ENCODE measurements around the gene CRYBG2. TPM values are rescaled to one million over a fixed set of nuclear protein-coding genes. Genes with fewer than 3 reads are reported as not detected.
A peak's percentile ranks its signal among the peaks of the same experiment; 100 is the strongest.

Gene CRYBG2
- total and polyA plus RNA-seq, 4 experiments from 2014 or later = 0.27 to 6.7 (median 4.7) TPM

- Histone ChIP-seq H3K27ac (ENCODE audit: low read depth, low read length) (no peak overlapping the region), H3K36me3 (ENCODE audit: insufficient read depth, low read length) (no peaks in the 10 kb centered on the region), H3K4me3 (ENCODE audit: low read length in 2 of 2) (no peak overlapping the region), H3K9me3 (ENCODE audit: control insufficient read depth in 1 of 2, low read length in 2 of 2) (no peaks in the 10 kb centered on the region), H3K27me3 (ENCODE audit: insufficient read depth, low read length) (no peaks in the 10 kb centered on the region), H3K4me1 (ENCODE audit: insufficient read depth, low read length) (no peaks in the 10 kb centered on the region)
- Mint-ChIP-seq H3K27ac (no peak overlapping the region), H3K36me3 (no peaks in the 10 kb centered on the region), H3K4me3 (no peak overlapping the region), H3K27me3 (no peaks in the 10 kb centered on the region), H3K4me1 (peaks cover 0 to 3% (median 0%) of the 10 kb centered on the region in 4 donors), H3K9me3 (no peaks in the 10 kb centered on the region)
- no peak for DNase-seq
- intact Hi-C loops (cut with micrococcal nuclease) = no loop called here
- ChIA-PET CTCF (ENCODE audit: partially characterized antibody) (interaction anchor here (0.6 to 3.3 kb wide), 6 partner anchors 16 to 1418 kb away, joined by 3 to 11 read pairs (median 4); partner anchors contain the start of gene CEP85), POLR2A (ENCODE audit: partially characterized antibody) (interaction anchor here (1.3 to 1.9 kb wide), 3 partner anchors 12 to 32 kb away, joined by 3 to 7 read pairs (median 6); no protein-coding TSS in a partner anchor)
These were observed 7.5 kb downstream of the CRYBG2 start for GRCh38 chr1:26346274-26347033.

- Histone ChIP-seq H3K27me3 (ENCODE audit: insufficient read depth, low read length) (no peaks in the 10 kb centered on the region), H3K9me3 (ENCODE audit: control insufficient read depth in 1 of 2, low read length in 2 of 2) (no peaks in the 10 kb centered on the region), H3K4me1 (ENCODE audit: insufficient read depth, low read length) (no peaks in the 10 kb centered on the region), H3K4me3 (ENCODE audit: low read length in 2 of 2) (no peak overlapping the region), H3K36me3 (ENCODE audit: insufficient read depth, low read length) (no peaks in the 10 kb centered on the region), H3K27ac (ENCODE audit: low read depth, low read length) (no peak overlapping the region)
- CTCF ChIA-PET (ENCODE audit: partially characterized antibody) = interaction anchor here (0.6 to 3.3 kb wide), 2 partner anchors 19 to 89 kb away, joined by 4 to 11 read pairs; no protein-coding TSS in a partner anchor
- Mint-ChIP-seq H3K4me1 (no peaks in the 10 kb centered on the region), H3K4me3 (no peak overlapping the region), H3K27me3 (no peaks in the 10 kb centered on the region), H3K9me3 (no peaks in the 10 kb centered on the region), H3K36me3 (no peaks in the 10 kb centered on the region), H3K27ac (no peak overlapping the region)
- POLR2A ChIA-PET (ENCODE audit: partially characterized antibody) = interaction anchor here (1.3 to 1.9 kb wide), 2 partner anchors 13 to 33 kb away, joined by 3 to 6 read pairs; no protein-coding TSS in a partner anchor
- no peak for DNase-seq
- intact Hi-C loops (cut with micrococcal nuclease) = no loop called here
These were observed 8.2 kb downstream of the CRYBG2 start for GRCh38 chr1:26345718-26346117.

GRCh38 chr1:26344147-26344920, 9.6 kb downstream of the CRYBG2 start:
- ChIA-PET POLR2A (ENCODE audit: partially characterized antibody) (no interaction called here), CTCF (ENCODE audit: partially characterized antibody) (interaction anchor here (1.1 kb wide), 1 partner anchor 19 kb away, joined by 3 read pairs; no protein-coding TSS in a partner anchor)
- Histone ChIP-seq H3K27me3 (ENCODE audit: insufficient read depth, low read length) (no peaks in the 10 kb centered on the region), H3K4me3 (ENCODE audit: low read length in 2 of 2) (no peak overlapping the region), H3K9me3 (ENCODE audit: control insufficient read depth in 1 of 2, low read length in 2 of 2) (no peaks in the 10 kb centered on the region), H3K27ac (ENCODE audit: low read depth, low read length) (no peak overlapping the region), H3K4me1 (ENCODE audit: insufficient read depth, low read length) (no peaks in the 10 kb centered on the region), H3K36me3 (ENCODE audit: insufficient read depth, low read length) (no peaks in the 10 kb centered on the region)
- DNase-seq = no peak
- Mint-ChIP-seq H3K27me3 (no peaks in the 10 kb centered on the region), H3K4me1 (peaks cover 0 to 5% (median 0%) of the 10 kb centered on the region in 4 donors), H3K4me3 (no peak overlapping the region), H3K36me3 (no peaks in the 10 kb centered on the region), H3K27ac (no peak overlapping the region), H3K9me3 (no peaks in the 10 kb centered on the region)
- intact Hi-C loops (cut with micrococcal nuclease) = no loop called here

GRCh38 chr1:26340047-26340481, 13.9 kb downstream of the CRYBG2 start:
- intact Hi-C loops (cut with micrococcal nuclease) = no loop called here
- Histone ChIP-seq H3K27ac (ENCODE audit: low read depth, low read length) (no peak overlapping the region), H3K4me1 (ENCODE audit: insufficient read depth, low read length) (peaks cover 15% of the 10 kb centered on the region), H3K27me3 (ENCODE audit: insufficient read depth, low read length) (no peaks in the 10 kb centered on the region), H3K4me3 (ENCODE audit: low read length in 2 of 2) (no peak overlapping the region), H3K36me3 (ENCODE audit: insufficient read depth, low read length) (no peaks in the 10 kb centered on the region), H3K9me3 (ENCODE audit: control insufficient read depth in 1 of 2, low read length in 2 of 2) (no peaks in the 10 kb centered on the region)
- H3K4me3 Mint-ChIP-seq = no peak overlapping the region
- H3K36me3 Mint-ChIP-seq = no peaks in the 10 kb centered on the region
- CTCF ChIA-PET (ENCODE audit: partially characterized antibody) = no interaction called here
- POLR2A ChIA-PET (ENCODE audit: partially characterized antibody) = interaction anchor here (1.6 kb wide), 2 partner anchors 22 to 56 kb away, joined by 4 to 5 read pairs; partner anchors contain the start of gene CD52
- no peaks in the 10 kb centered on the region for H3K27me3 Mint-ChIP-seq
- H3K27ac Mint-ChIP-seq = peak overlapping the region in 3 of 7 donors; percentile 13 to 57 (median 27)
- peaks cover 0 to 2% (median 0%) of the 10 kb centered on the region in 8 donors for H3K9me3 Mint-ChIP-seq
- peaks cover 0 to 30% (median 7%) of the 10 kb centered on the region in 4 donors for H3K4me1 Mint-ChIP-seq
- DNase-seq = no peak

- no peak for DNase-seq
- Mint-ChIP-seq H3K4me3 (peak overlapping the region in 1 of 8 donors; percentile 22), H3K27ac (peak overlapping the region in 5 of 7 donors; percentile 2 to 75 (median 57)), H3K4me1 (peaks cover 0 to 33% (median 9%) of the 10 kb centered on the region in 4 donors), H3K36me3 (no peaks in the 10 kb centered on the region), H3K27me3 (no peaks in the 10 kb centered on the region), H3K9me3 (peaks cover 0 to 2% (median 0%) of the 10 kb centered on the region in 8 donors)
- intact Hi-C loops (cut with micrococcal nuclease) = loop anchor here (5.0 kb wide), 1 partner anchor 69 kb away; no protein-coding TSS in a partner anchor
- Histone ChIP-seq H3K27ac (ENCODE audit: low read depth, low read length) (no peak overlapping the region), H3K4me1 (ENCODE audit: insufficient read depth, low read length) (peaks cover 19% of the 10 kb centered on the region), H3K4me3 (ENCODE audit: low read length in 2 of 2) (no peak overlapping the region), H3K9me3 (ENCODE audit: control insufficient read depth in 1 of 2, low read length in 2 of 2) (no peaks in the 10 kb centered on the region), H3K27me3 (ENCODE audit: insufficient read depth, low read length) (no peaks in the 10 kb centered on the region), H3K36me3 (ENCODE audit: insufficient read depth, low read length) (no peaks in the 10 kb centered on the region)
- ChIA-PET CTCF (ENCODE audit: partially characterized antibody) (interaction anchor here (0.8 to 1.1 kb wide), 4 partner anchors 26 to 105 kb away, joined by 3 read pairs; partner anchors contain the start of gene CEP85), POLR2A (ENCODE audit: partially characterized antibody) (interaction anchor here (0.9 to 2.0 kb wide), 5 partner anchors 15 to 60 kb away, joined by 3 to 7 read pairs (median 4); partner anchors contain the start of gene CD52)
These were observed 15.3 kb downstream of the CRYBG2 start for GRCh38 chr1:26338670-26339069.

DNA sequence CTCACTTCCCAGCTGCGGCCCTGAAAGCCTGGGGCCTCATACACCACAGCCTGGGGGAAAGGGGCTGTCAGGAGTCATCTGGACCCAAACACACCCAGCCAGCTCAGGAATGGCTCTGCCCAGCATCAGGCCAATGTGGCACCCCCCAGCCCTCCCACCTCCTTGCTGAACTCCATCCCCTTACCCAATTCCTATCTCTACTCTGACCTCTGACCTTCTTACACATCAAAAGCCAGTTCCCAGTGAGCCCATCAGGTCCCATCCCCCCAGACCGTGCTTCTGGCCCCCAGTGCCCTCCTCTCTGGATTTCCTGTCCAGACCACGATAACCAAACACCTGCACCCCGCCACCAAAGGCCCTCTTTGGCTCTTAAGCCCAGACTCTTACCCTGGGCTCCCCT, 16.3 kb downstream of the CRYBG2 start:
- Histone ChIP-seq H3K36me3 (ENCODE audit: insufficient read depth, low read length) (no peaks in the 10 kb centered on the region), H3K27ac (ENCODE audit: low read depth, low read length) (no peak overlapping the region), H3K27me3 (ENCODE audit: insufficient read depth, low read length) (no peaks in the 10 kb centered on the region), H3K4me1 (ENCODE audit: insufficient read depth, low read length) (peaks cover 19% of the 10 kb centered on the region), H3K9me3 (ENCODE audit: control insufficient read depth in 1 of 2, low read length in 2 of 2) (no peaks in the 10 kb centered on the region), H3K4me3 (ENCODE audit: low read length in 2 of 2) (no peak overlapping the region)
- intact Hi-C loops (cut with micrococcal nuclease) = loop anchor here (5.0 kb wide), 1 partner anchor 70 kb away; no protein-coding TSS in a partner anchor
- Mint-ChIP-seq H3K4me1 (peaks cover 0 to 33% (median 9%) of the 10 kb centered on the region in 4 donors), H3K27me3 (no peaks in the 10 kb centered on the region), H3K27ac (peak overlapping the region in 4 of 7 donors; percentile 37 to 89 (median 81)), H3K36me3 (no peaks in the 10 kb centered on the region), H3K9me3 (peaks cover 0 to 2% (median 0%) of the 10 kb centered on the region in 8 donors), H3K4me3 (peak overlapping the region in 5 of 8 donors; percentile 6 to 76 (median 54))
- DNase-seq = no peak
- ChIA-PET CTCF (ENCODE audit: partially characterized antibody) (interaction anchor here (1.0 to 3.6 kb wide), 2 partner anchors 26 to 40 kb away, joined by 3 to 12 read pairs; no protein-coding TSS in a partner anchor), POLR2A (ENCODE audit: partially characterized antibody) (interaction anchor here (0.9 to 2.2 kb wide), 4 partner anchors 14 to 37 kb away, joined by 3 to 7 read pairs (median 4); no protein-coding TSS in a partner anchor)

Data from CD4-positive, alpha-beta memory T cell (primary cell).